Measurements from ENCODE around the gene PXDN. TPM values are rescaled to one million over a fixed set of nuclear protein-coding genes. Genes with fewer than 3 reads are reported as not detected.

Gene PXDN
- total and polyA plus RNA-seq, 2 donors (not counting 1 experiment from before 2014, with no cell fraction given): 0.21 to 1.4 TPM

DNA sequence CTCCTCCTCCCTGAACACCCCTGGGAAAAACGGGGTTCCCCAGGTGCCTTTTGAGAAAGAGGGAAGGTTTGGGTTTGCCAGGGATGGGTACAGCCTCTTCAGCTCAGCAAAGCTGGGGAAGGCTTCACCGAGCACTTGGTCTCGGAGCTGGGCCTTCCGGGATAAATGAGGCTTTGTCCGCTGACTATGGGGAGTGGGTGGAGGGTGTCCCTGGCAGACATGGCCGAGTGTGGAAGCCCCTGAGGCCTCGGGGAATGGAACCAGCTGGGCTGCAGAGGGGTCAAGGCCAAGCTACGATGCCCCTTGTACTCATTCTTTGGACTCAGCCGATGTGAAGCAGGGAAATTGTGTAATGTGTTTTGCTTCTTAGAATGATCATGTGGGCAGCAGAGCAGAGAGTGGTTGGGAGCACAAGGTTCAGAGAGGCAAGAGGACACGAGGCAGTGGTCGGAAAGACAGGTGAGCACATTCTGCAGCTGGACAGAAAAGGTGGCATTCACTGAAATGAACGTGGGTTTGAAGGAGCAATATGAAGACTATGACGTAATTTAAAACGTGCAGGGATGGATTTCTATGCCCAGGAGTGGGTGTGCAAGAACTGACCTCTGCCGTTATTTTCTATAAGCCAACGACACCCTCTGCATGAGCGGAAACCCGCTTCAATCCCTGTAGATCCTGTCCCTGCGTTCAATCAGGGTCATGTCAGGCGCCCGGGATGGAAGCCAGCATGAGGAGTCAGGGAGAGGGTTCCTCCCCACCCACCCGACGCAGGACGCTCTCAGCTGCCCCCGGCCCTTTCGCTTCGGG is 142.6 kb downstream of the PXDN start:
- intact Hi-C loops (cut with micrococcal nuclease): no loop called here
- no peaks in the 10 kb centered on the region for H3K9me3 Mint-ChIP-seq (ENCODE audit: insufficient read depth)
- peaks cover 21 to 23% of the 10 kb centered on the region in 2 donors for H3K4me1 ChIP-seq (ENCODE audit: control insufficient read depth in 2 of 2, insufficient read depth in 2 of 2, low read length in 2 of 2)
- H2AFZ ChIP-seq (ENCODE audit: insufficient read depth, low read depth, low read length, poor library complexity, severe bottlenecking): no peak overlapping the region
- ChIA-PET CTCF (no interaction called here), POLR2A (no interaction called here)
- no peaks in the 10 kb centered on the region for H3K36me3 ChIP-seq (replicated peaks in 1 of 2; ENCODE audit: control extremely low read depth in 1 of 2, control insufficient read depth in 1 of 2, extremely low read depth in 1 of 2, insufficient read depth in 2 of 2, low read length in 1 of 2)
- no peak overlapping the region for H3K27ac Mint-ChIP-seq
- H3K27me3 Mint-ChIP-seq: peaks cover 8% of the 10 kb centered on the region
- no peak for DNase-seq
- no peak overlapping the region for H3K4me2 ChIP-seq (replicated peaks; ENCODE audit: low read depth, low read length, poor library complexity, severe bottlenecking)
- H3K9ac ChIP-seq (ENCODE audit: low read length): no peak overlapping the region
- H3K27me3 ChIP-seq (replicated peaks in 1 of 4; ENCODE audit: control extremely low read depth in 1 of 4, control insufficient read depth in 3 of 4, insufficient read depth in 4 of 4, low read length in 3 of 4): peaks cover 0 to 22% (median 6%) of the 10 kb centered on the region in 4 experiments
- H3K79me2 ChIP-seq (ENCODE audit: control insufficient read depth, insufficient read depth, low read length): no peaks in the 10 kb centered on the region
- ATAC-seq (ENCODE audit: low read depth): no peak
- H3K4me3 ChIP-seq (ENCODE audit: control extremely low read depth in 1 of 5, extremely low read depth in 1 of 5, insufficient read depth in 1 of 5, low read depth in 2 of 5, low read length in 4 of 5): no peak overlapping the region
- H4K20me1 ChIP-seq (ENCODE audit: control insufficient read depth, insufficient read depth, low read length, poor library complexity, severe bottlenecking): no peaks in the 10 kb centered on the region
- peaks cover 12% of the 10 kb centered on the region for H3K4me1 Mint-ChIP-seq
- TF ChIP-seq, protein P1, sequence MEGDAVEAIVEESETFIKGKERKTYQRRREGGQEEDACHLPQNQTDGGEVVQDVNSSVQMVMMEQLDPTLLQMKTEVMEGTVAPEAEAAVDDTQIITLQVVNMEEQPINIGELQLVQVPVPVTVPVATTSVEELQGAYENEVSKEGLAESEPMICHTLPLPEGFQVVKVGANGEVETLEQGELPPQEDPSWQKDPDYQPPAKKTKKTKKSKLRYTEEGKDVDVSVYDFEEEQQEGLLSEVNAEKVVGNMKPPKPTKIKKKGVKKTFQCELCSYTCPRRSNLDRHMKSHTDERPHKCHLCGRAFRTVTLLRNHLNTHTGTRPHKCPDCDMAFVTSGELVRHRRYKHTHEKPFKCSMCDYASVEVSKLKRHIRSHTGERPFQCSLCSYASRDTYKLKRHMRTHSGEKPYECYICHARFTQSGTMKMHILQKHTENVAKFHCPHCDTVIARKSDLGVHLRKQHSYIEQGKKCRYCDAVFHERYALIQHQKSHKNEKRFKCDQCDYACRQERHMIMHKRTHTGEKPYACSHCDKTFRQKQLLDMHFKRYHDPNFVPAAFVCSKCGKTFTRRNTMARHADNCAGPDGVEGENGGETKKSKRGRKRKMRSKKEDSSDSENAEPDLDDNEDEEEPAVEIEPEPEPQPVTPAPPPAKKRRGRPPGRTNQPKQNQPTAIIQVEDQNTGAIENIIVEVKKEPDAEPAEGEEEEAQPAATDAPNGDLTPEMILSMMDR (IDR thresholded peaks at IDR 0.05): no peak
- no peak for TF ChIP-seq EZH2 (IDR thresholded peaks at IDR 0.05; ENCODE audit: borderline replicate concordance, insufficient read depth, low read depth, low read length, poor library complexity, severe bottlenecking)
- peaks cover 0 to 21% (median 0%) of the 10 kb centered on the region in 3 donors for H3K9me3 ChIP-seq (ENCODE audit: control extremely low read depth in 1 of 3, control insufficient read depth in 2 of 3, insufficient read depth in 1 of 3, low read length in 2 of 3)
- H3K27ac ChIP-seq (ENCODE audit: low read length in 2 of 2): no peak overlapping the region
- 85% methylated on average over 26 of the region's 27 CpGs for WGBS (ENCODE audit: insufficient coverage)
- no peak overlapping the region for H3K4me3 Mint-ChIP-seq

DNA sequence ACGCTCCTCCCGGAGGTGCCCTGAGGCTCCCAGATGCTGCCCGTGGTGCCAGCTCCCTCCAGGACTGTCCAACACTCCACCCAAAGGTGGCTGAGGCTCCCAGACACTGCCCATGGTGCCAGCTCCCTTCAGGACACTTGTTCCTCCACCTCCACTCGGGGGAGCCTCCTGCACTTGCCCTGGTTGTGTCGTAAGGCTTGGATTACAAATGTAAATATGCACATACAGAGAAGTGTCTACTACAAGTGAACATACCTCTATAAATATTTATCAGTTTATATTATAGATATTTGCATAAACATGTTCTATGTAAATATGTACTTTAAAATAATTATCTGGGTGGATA is 143.3 kb downstream of the PXDN start:
- ChIA-PET CTCF (no interaction called here), POLR2A (no interaction called here)
- Histone ChIP-seq H3K4me1 (ENCODE audit: control insufficient read depth in 2 of 2, insufficient read depth in 2 of 2, low read length in 2 of 2) (peaks cover 15 to 16% of the 10 kb centered on the region in 2 donors), H3K9me3 (ENCODE audit: control extremely low read depth in 1 of 3, control insufficient read depth in 2 of 3, insufficient read depth in 1 of 3, low read length in 2 of 3) (peaks cover 0 to 26% (median 0%) of the 10 kb centered on the region in 3 donors), H3K4me3 (ENCODE audit: control extremely low read depth in 1 of 5, extremely low read depth in 1 of 5, insufficient read depth in 1 of 5, low read depth in 2 of 5, low read length in 4 of 5) (no peak overlapping the region), H3K36me3 (replicated peaks in 1 of 2; ENCODE audit: control extremely low read depth in 1 of 2, control insufficient read depth in 1 of 2, extremely low read depth in 1 of 2, insufficient read depth in 2 of 2, low read length in 1 of 2) (no peaks in the 10 kb centered on the region), H3K27ac (ENCODE audit: low read length in 2 of 2) (no peak overlapping the region), H2AFZ (ENCODE audit: insufficient read depth, low read depth, low read length, poor library complexity, severe bottlenecking) (no peak overlapping the region), H3K9ac (ENCODE audit: low read length) (no peak overlapping the region), H4K20me1 (ENCODE audit: control insufficient read depth, insufficient read depth, low read length, poor library complexity, severe bottlenecking) (no peaks in the 10 kb centered on the region), H3K4me2 (replicated peaks; ENCODE audit: low read depth, low read length, poor library complexity, severe bottlenecking) (no peak overlapping the region), H3K27me3 (replicated peaks in 1 of 4; ENCODE audit: control extremely low read depth in 1 of 4, control insufficient read depth in 3 of 4, insufficient read depth in 4 of 4, low read length in 3 of 4) (peaks cover 0 to 22% (median 6%) of the 10 kb centered on the region in 4 experiments), H3K79me2 (ENCODE audit: control insufficient read depth, insufficient read depth, low read length) (no peaks in the 10 kb centered on the region)
- ATAC-seq (ENCODE audit: low read depth) (no peak), DNase-seq (no peak)
- intact Hi-C loops (cut with micrococcal nuclease): no loop called here
- Mint-ChIP-seq H3K27me3 (peaks cover 8% of the 10 kb centered on the region), H3K9me3 (ENCODE audit: insufficient read depth) (no peaks in the 10 kb centered on the region), H3K4me3 (no peak overlapping the region), H3K27ac (no peak overlapping the region), H3K4me1 (peaks cover 6% of the 10 kb centered on the region)
- TF ChIP-seq EZH2 (IDR thresholded peaks at IDR 0.05; ENCODE audit: borderline replicate concordance, insufficient read depth, low read depth, low read length, poor library complexity, severe bottlenecking): no peak
- TF ChIP-seq, protein P1 (IDR thresholded peaks at IDR 0.05): no peak
- WGBS (ENCODE audit: insufficient coverage): 79% methylated on average over 3 of the region's 5 CpGs
